HEK293T (cell line): ENCODE measurements around the gene TLR2.

Experiments
- CTCF ChIA-PET: fragments of 350-600 bp; formaldehyde crosslinking; extraction: SDS; loops from one replicate; lab custom pipeline; 2021; ENCODE audit warnings: antibody characterized with exemption, inconsistent platforms; lab: Yijun Ruan, JAX
- POLR2A ChIA-PET: fragments of 350-600 bp; formaldehyde crosslinking; extraction: SDS; loops from one replicate; lab custom pipeline; 2020; ENCODE audit warnings: antibody characterized with exemption, inconsistent platforms; lab: Yijun Ruan, JAX
- DNase-seq: peaks from one replicate; pipeline ENCODE4 v3.0.0; 2012; ENCODE audit warnings: mixed read lengths; ENCODE audit errors: extremely low spot score
- ARNT ChIP-seq: fragments of 450-650 bp; IDR thresholded peaks from 2 replicates; pipeline ENCODE4 v1.6.1; 2017; ENCODE audit warnings: mild to moderate bottlenecking
- BHLHE40 ChIP-seq: fragments of 450-650 bp; IDR thresholded peaks from 2 replicates; pipeline ENCODE4 v1.6.1; 2016; ENCODE audit warnings: mild to moderate bottlenecking, moderate library complexity, borderline replicate concordance
- CTBP1 ChIP-seq: fragments of 450-650 bp; IDR thresholded peaks from 2 replicates; pipeline ENCODE4 v1.6.1; 2016; ENCODE audit warnings: borderline replicate concordance
- ELF4 ChIP-seq: fragments of 450-650 bp; IDR thresholded peaks from 2 replicates; pipeline ENCODE4 v1.6.1; 2017; ENCODE audit warnings: antibody characterized with exemption
- FOXA1 ChIP-seq: fragments of 450-650 bp; IDR thresholded peaks from 2 replicates; pipeline ENCODE4 v1.6.1; 2016; ENCODE audit warnings: mild to moderate bottlenecking
- FOXK2 ChIP-seq: fragments of 450-650 bp; IDR thresholded peaks from 2 replicates; pipeline ENCODE4 v1.6.1; 2016; ENCODE audit warnings: mild to moderate bottlenecking
- FOXM1 ChIP-seq: fragments of 450-650 bp; IDR thresholded peaks from 2 replicates; pipeline ENCODE4 v1.6.1; 2017; ENCODE audit warnings: mild to moderate bottlenecking, borderline replicate concordance
- HDGF ChIP-seq: fragments of 450-650 bp; IDR thresholded peaks from 2 replicates; pipeline ENCODE4 v1.6.1; 2017; ENCODE audit warnings: antibody characterized with exemption, borderline replicate concordance
- L3MBTL2 ChIP-seq: fragments of 450-650 bp; conservative IDR thresholded peaks from 2 replicates; pipeline ENCODE4 v1.6.1; 2016; ENCODE audit warnings: mild to moderate bottlenecking
- LEF1 ChIP-seq: fragments of 450-650 bp; IDR thresholded peaks from 2 replicates; pipeline ENCODE4 v1.6.1; 2017; ENCODE audit warnings: mild to moderate bottlenecking, borderline replicate concordance
- NFRKB ChIP-seq: fragments of 450-650 bp; IDR thresholded peaks from 2 replicates; pipeline ENCODE4 v1.6.1; 2016; ENCODE audit warnings: mild to moderate bottlenecking, moderate library complexity
- SP1 ChIP-seq: fragments of 450-650 bp; IDR thresholded peaks from 2 replicates; pipeline ENCODE4 v1.6.1; 2017
- SUZ12 ChIP-seq: fragments of 450-650 bp; IDR thresholded peaks from 2 replicates; pipeline ENCODE4 v1.6.1; 2016; ENCODE audit warnings: mild to moderate bottlenecking
- TARDBP ChIP-seq: fragments of 450-650 bp; IDR thresholded peaks from 2 replicates; pipeline ENCODE4 v1.6.1; 2016
- ZNF384 ChIP-seq: fragments of 450-650 bp; IDR thresholded peaks from 2 replicates; pipeline ENCODE4 v1.6.1; 2016
- TF ChIP-seq, protein P1 (sequence below): fragments of 450-650 bp; IDR thresholded peaks from 2 replicates; pipeline ENCODE4 v1.6.1; 2016

The TLR2 gene, protein sequence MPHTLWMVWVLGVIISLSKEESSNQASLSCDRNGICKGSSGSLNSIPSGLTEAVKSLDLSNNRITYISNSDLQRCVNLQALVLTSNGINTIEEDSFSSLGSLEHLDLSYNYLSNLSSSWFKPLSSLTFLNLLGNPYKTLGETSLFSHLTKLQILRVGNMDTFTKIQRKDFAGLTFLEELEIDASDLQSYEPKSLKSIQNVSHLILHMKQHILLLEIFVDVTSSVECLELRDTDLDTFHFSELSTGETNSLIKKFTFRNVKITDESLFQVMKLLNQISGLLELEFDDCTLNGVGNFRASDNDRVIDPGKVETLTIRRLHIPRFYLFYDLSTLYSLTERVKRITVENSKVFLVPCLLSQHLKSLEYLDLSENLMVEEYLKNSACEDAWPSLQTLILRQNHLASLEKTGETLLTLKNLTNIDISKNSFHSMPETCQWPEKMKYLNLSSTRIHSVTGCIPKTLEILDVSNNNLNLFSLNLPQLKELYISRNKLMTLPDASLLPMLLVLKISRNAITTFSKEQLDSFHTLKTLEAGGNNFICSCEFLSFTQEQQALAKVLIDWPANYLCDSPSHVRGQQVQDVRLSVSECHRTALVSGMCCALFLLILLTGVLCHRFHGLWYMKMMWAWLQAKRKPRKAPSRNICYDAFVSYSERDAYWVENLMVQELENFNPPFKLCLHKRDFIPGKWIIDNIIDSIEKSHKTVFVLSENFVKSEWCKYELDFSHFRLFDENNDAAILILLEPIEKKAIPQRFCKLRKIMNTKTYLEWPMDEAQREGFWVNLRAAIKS

DNA sequence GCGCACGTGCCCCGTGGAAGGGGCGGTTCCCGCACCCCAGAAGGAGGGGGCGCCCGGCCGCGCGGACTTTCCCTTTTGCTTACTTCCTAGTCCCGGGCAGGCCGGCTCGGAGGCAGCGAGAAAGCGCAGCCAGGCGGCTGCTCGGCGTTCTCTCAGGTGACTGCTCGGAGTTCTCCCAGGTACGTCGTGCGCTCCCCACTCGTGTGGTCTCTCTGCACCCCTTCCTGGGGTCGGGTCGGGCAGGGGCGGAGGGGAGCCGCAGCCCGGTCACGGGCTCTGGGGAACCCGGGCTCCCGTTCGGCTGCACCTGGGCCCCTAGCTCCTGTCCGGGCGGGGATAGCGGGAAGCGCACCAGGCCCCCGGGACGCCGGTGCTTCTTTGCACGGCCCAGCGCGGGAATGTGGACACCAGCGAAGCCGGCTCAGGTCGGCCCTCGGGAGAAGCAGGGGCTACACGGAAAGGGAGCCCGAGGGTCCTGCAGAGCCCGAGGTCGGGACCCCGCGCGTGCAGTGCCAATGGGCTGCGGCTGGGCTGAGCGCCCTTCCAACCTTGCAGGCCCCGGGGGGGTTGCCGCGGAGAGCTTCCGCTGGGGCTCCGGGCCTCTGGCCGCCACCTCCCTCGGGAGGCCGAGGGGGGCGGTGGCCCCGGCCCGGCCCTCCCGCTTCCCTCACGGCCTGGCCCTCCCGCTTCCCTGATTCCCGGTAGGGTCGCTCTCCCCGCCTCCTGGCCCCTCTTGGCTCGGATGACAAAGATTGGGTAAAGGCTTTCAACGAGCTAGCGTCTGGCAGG is at the start of gene TLR2:
TSS of gene TLR2 (plus strand) at position 99 of the 789 bp plus-strand sequence. CDS start 18,628 bp downstream, outside the sequence.
- no peak for TF ChIP-seq CTBP1
- TF ChIP-seq FOXM1, result no peak
- no peak for TF ChIP-seq BHLHE40
- no peak for TF ChIP-seq SUZ12
- ChIA-PET CTCF (no interaction called here), POLR2A (no interaction called here)
- no peak for DNase-seq

DNA sequence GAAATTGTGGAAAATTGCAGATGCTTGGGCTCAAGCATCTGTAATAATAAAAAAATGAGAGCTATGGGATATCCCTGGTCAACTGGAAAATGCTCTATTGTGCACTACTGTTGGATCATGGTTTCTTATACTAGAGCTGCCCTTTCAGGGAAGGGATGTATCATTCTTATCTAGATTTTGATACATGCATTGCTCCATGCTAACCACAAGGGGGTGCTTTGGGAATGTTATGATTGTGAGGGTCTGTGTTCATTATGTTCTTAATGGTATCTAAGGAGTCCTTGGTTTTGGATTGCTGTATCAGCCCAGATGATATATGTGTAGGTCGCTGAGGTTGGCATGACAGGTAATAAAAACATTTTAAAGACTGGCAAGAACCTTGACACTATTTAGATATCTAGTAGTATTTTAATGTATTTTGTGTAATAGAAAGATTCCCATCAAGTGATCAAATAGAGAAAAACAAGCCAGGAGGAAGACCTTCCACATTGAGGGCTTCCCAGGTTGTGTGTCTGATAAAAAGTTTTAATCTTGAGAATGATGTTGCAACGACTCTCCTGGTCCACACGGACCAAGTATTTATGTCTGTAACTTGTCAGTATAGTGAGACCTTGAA is 49.2 kb upstream of the TLR2 start:
- POLR2A ChIA-PET, result no interaction called here
- TF ChIP-seq, protein P1, sequence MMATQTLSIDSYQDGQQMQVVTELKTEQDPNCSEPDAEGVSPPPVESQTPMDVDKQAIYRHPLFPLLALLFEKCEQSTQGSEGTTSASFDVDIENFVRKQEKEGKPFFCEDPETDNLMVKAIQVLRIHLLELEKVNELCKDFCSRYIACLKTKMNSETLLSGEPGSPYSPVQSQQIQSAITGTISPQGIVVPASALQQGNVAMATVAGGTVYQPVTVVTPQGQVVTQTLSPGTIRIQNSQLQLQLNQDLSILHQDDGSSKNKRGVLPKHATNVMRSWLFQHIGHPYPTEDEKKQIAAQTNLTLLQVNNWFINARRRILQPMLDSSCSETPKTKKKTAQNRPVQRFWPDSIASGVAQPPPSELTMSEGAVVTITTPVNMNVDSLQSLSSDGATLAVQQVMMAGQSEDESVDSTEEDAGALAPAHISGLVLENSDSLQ, result no peak
- TF ChIP-seq ARNT (no peak), BHLHE40 (no peak), LEF1 (no peak), TARDBP (no peak)
- CTCF ChIA-PET, result interaction anchor here (0.6 to 1.8 kb wide), 8 partner anchors 8 to 1527 kb away, joined by 3 to 15 read pairs (median 4); no protein-coding TSS in a partner anchor
- peak; percentile 40 for DNase-seq

DNA sequence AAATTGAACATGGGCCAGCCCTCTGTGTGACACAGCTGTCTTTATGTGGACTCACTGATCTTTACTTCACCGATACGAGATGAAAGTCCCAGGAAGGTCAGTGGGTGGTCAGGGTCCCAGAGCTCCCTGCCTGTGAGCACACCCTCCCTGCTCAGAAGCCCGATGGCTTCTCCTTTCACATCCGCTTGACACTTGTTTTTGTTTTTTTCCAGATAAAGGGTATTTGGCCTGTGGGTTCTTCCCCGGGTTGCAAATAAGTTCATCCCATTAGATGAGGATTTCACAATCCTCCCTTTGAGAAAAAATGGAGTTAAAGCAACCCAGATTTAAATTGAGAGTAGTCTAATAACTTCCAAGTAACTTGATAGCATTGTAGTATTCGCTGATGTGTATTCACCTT is 48.2 kb upstream of the TLR2 start:
- ChIA-PET CTCF (interaction anchor here (0.6 to 1.8 kb wide), 4 partner anchors 13 to 694 kb away, joined by 3 to 15 read pairs (median 4); no protein-coding TSS in a partner anchor), POLR2A (no interaction called here)
- DNase-seq, result no peak

DNA sequence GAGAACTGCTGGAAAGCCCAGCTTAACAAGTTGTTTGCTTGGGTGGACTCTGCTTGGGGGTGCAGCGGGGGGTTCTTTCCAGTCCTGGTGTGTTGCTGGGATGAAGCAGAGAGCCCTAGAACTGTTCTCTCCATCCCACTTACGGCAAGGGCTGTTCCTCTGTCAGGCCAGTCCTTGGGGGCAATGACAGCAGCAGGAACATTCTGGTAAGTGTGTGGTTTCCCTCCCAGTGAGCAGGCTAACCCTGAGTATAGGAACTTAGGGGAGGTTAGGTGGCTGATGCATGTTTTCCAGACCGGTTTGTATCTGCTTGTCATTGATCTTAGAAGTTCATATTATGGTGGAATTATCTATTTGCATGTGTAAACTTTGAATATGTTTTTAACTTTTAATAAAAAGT is 46.9 kb upstream of the TLR2 start:
- CTCF ChIA-PET, result no interaction called here
- POLR2A ChIA-PET, result no interaction called here
- no peak for TF ChIP-seq FOXK2
- no peak for DNase-seq

More for the DNA sequence above, 48.2 kb upstream of the TLR2 start:
- TF ChIP-seq CTBP1 (no peak), ELF4 (no peak), ZNF384 (no peak), L3MBTL2 (no peak)

DNA sequence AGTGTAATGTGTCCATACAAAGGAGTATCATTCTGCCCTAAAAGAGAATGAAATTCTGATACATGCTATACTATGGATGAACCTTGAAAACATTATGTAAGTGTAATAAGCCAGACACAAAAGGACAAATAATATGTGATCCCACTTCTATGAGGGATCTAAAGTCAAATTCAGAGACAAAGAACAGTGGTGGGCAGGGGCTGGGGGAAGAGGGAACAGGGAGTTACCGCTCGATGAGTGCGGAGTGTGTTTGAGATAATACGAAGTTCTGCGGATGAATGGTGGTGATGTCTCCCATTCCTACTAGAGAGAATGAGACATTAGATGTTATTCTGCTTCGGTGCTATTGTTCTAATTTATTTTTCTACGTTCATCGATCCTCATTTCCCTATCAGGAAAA is 46.1 kb upstream of the TLR2 start:
- TF ChIP-seq NFRKB, result no peak
- no peak for TF ChIP-seq BHLHE40
- CTCF ChIA-PET, result no interaction called here
- no peak for DNase-seq
- POLR2A ChIA-PET, result no interaction called here

DNA sequence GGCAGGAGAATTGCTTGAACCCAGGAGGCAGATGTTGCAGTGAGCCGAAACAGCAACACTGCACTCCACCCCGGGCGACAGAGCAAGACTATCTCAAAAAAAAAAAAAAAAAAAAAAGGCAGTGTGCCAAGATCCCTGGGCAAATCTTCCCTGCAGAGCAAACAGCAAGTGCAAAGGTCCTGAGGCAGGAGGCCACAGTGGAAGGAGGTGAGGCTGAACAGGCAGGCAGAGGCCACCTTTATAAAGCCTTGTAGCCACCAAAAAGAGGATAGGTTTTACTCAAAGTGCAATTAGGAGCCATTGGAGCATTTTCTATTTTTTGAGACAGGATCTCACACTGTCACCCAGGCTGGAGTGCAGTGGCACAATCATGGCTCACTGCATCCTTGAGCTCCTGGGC is 45.1 kb upstream of the TLR2 start:
- ChIA-PET CTCF (no interaction called here), POLR2A (no interaction called here)
- no peak for DNase-seq
- TF ChIP-seq LEF1, result no peak
- no peak for TF ChIP-seq HDGF
- no peak for TF ChIP-seq FOXM1
- TF ChIP-seq FOXA1, result no peak
- TF ChIP-seq ELF4, result no peak
- no peak for TF ChIP-seq ZNF384
- TF ChIP-seq BHLHE40, result no peak
- TF ChIP-seq SP1, result no peak
- no peak for TF ChIP-seq FOXK2
- TF ChIP-seq, protein P1, result no peak
- TF ChIP-seq NFRKB, result no peak
- TF ChIP-seq ARNT, result no peak
- no peak for TF ChIP-seq CTBP1
- no peak for TF ChIP-seq SUZ12
- no peak for TF ChIP-seq TARDBP
- TF ChIP-seq L3MBTL2, result no peak
